ENCODE results near the gene SLC8A3.

Gene SLC8A3

DNA sequence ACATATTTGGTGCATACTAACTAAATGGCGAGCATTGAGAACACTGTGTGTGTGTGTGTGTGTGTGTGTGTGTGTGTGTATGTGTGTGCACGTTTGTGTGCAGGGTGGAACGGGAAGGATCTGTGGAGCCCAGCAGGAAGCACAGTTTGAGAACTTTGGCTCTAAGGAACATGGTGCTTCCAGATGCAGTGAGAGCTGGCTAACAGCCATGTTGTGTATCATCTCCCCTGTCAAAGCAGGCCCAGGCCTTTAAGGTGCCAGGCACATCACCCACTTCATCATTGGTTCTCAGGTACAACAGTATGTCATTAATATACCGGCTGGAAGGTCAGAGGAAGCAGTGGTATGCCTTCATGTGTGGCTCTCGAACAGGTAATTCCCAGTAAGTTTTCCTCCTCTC lies 72.5 kb downstream of the SLC8A3 start:
- H3K36me3 ChIP-seq (ENCODE audit: control insufficient read depth in 1 of 2, insufficient read depth in 2 of 2, low read depth in 1 of 2, low read length in 2 of 2) = no peaks in the 10 kb centered on the region
- no peak overlapping the region for H2BK12ac ChIP-seq (ENCODE audit: low read length in 2 of 2)
- H3K14ac ChIP-seq (ENCODE audit: low read length in 2 of 2) = no peak overlapping the region
- peaks cover 0 to 3% of the 10 kb centered on the region in 2 experiments for H3K27me3 ChIP-seq (ENCODE audit: control insufficient read depth in 1 of 2, insufficient read depth in 1 of 2, low read length in 2 of 2)
- no peak overlapping the region for H2BK120ac ChIP-seq (ENCODE audit: low read depth, low read length)
- WGBS = 70% methylated on average over 5 of the region's 5 CpGs
- H4K91ac ChIP-seq (ENCODE audit: low read length) = no peak overlapping the region
- no peak overlapping the region for H3K18ac ChIP-seq (ENCODE audit: low read depth in 1 of 2, low read length in 2 of 2)
- H3K9me3 ChIP-seq (ENCODE audit: control insufficient read depth, low read length) = no peaks in the 10 kb centered on the region
- no peak overlapping the region for H3K4ac ChIP-seq (ENCODE audit: low read depth in 1 of 2, low read length in 2 of 2)
- no peak overlapping the region for H3K4me2 ChIP-seq (ENCODE audit: low read length, poor library complexity, severe bottlenecking)
- H2BK5ac ChIP-seq (ENCODE audit: low read depth, low read length, poor library complexity, severe bottlenecking) = no peak overlapping the region
- H2AFZ ChIP-seq (ENCODE audit: low read depth, low read length) = no peak overlapping the region
- no peak overlapping the region for H3K23ac ChIP-seq (ENCODE audit: low read length in 2 of 2)
- no peaks in the 10 kb centered on the region for H3K79me1 ChIP-seq (replicated peaks; ENCODE audit: low read length, poor library complexity, severe bottlenecking)
- H2AK5ac ChIP-seq (ENCODE audit: low read length, severe bottlenecking) = no peak overlapping the region
- no peak overlapping the region for H3K4me3 ChIP-seq (ENCODE audit: insufficient read depth in 1 of 2, low read depth in 1 of 2, low read length in 2 of 2)
- no peak overlapping the region for H2BK15ac ChIP-seq (ENCODE audit: low read depth, poor library complexity, severe bottlenecking)
- H3K27ac ChIP-seq (ENCODE audit: low read length, poor library complexity, severe bottlenecking) = no peak overlapping the region
- DNase-seq = no peak
- H3K9ac ChIP-seq (ENCODE audit: low read length) = no peak overlapping the region
- H3K4me1 ChIP-seq (ENCODE audit: control insufficient read depth, insufficient read depth, low read depth, low read length) = no peaks in the 10 kb centered on the region
- no peak overlapping the region for H4K8ac ChIP-seq (ENCODE audit: low read length)

DNA sequence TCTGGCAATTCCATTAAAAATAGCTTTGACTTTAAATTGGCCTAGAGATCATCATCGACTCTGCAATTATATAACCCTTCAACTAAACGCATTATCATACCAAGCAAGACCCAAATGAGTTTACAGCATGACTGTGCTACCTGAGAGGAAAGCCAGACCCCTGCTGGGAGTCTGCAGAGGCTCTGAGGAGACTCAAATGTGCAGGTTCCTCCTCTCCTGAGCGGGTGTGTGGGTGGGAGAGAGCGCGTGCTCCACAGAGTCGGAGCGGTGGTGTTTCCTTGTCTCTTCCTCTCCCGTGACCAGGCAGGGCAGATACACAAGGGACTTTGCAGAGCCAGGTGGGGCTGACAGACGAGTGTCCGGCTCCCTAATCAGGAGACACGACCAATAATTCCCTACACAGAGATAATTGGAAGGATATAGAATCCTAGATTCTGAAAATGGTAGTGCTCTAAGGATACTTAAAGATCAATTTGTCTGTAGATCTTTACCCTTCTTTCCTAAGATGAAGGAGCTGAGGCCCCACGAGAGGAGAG lies 74.1 kb downstream of the SLC8A3 start:
- WGBS = 80% methylated on average over 11 of the region's 12 CpGs
- Histone ChIP-seq H4K91ac (ENCODE audit: low read length) (no peak overlapping the region), H3K4me2 (ENCODE audit: low read length, poor library complexity, severe bottlenecking) (no peak overlapping the region), H3K4ac (ENCODE audit: low read depth in 1 of 2, low read length in 2 of 2) (no peak overlapping the region), H2BK5ac (ENCODE audit: low read depth, low read length, poor library complexity, severe bottlenecking) (no peak overlapping the region), H3K79me1 (replicated peaks; ENCODE audit: low read length, poor library complexity, severe bottlenecking) (no peaks in the 10 kb centered on the region), H3K14ac (ENCODE audit: low read length in 2 of 2) (no peak overlapping the region), H3K23ac (ENCODE audit: low read length in 2 of 2) (no peak overlapping the region), H3K27me3 (ENCODE audit: control insufficient read depth in 1 of 2, insufficient read depth in 1 of 2, low read length in 2 of 2) (peaks cover 0 to 3% of the 10 kb centered on the region in 2 experiments), H3K27ac (ENCODE audit: low read length, poor library complexity, severe bottlenecking) (no peak overlapping the region), H4K8ac (ENCODE audit: low read length) (no peak overlapping the region), H3K9ac (ENCODE audit: low read length) (no peak overlapping the region), H2BK12ac (ENCODE audit: low read length in 2 of 2) (no peak overlapping the region), H3K36me3 (ENCODE audit: control insufficient read depth in 1 of 2, insufficient read depth in 2 of 2, low read depth in 1 of 2, low read length in 2 of 2) (no peaks in the 10 kb centered on the region), H2AFZ (ENCODE audit: low read depth, low read length) (no peak overlapping the region), H3K18ac (ENCODE audit: low read depth in 1 of 2, low read length in 2 of 2) (no peak overlapping the region), H3K4me1 (ENCODE audit: control insufficient read depth, insufficient read depth, low read depth, low read length) (no peaks in the 10 kb centered on the region), H2AK5ac (ENCODE audit: low read length, severe bottlenecking) (no peak overlapping the region), H3K4me3 (ENCODE audit: insufficient read depth in 1 of 2, low read depth in 1 of 2, low read length in 2 of 2) (no peak overlapping the region), H2BK15ac (ENCODE audit: low read depth, poor library complexity, severe bottlenecking) (no peak overlapping the region), H2BK120ac (ENCODE audit: low read depth, low read length) (no peak overlapping the region), H3K9me3 (ENCODE audit: control insufficient read depth, low read length) (no peaks in the 10 kb centered on the region)
- DNase-seq = no peak

DNA sequence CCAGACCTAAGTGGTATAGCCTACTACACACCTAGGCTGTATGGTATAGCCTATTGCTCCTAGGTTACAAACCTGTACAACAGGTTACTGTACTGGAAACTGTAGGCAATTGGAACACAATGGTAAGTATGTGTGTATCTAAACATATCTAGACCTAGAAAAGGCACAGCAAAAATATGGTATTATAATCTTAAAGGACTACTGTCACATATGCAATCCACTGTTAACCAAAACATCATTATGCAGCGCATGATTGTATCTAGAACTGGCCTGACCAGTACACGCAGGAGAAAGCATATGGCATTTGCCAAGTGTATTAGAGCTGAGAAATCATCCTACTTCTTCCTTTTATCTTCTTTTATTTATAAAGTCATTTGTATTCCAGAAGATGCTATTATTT lies 75.5 kb downstream of the SLC8A3 start:
- no peak overlapping the region for H3K14ac ChIP-seq (ENCODE audit: low read length in 2 of 2)
- no peak overlapping the region for H2BK15ac ChIP-seq (ENCODE audit: low read depth, poor library complexity, severe bottlenecking)

DNA sequence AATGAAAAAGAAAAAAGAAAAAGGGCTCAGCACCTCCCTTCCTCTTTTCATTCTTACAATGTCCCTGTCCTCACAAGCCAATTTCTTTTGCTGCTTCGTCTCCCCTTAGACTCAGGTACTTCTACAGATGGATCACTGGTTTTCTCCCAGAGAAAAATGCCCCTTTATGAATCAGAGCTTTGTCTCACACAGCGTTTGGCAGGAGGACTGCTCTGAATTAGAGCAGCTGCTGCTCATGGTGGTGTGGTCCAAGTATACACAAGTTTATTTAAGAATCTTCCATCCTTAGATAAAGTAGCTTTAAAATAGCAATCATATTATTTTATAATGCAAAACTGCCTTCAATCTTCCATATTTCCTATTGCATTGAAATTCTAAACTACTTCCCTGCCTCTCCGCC lies 80.3 kb downstream of the SLC8A3 start:
- Histone ChIP-seq H3K9me3 (ENCODE audit: control insufficient read depth, low read length) (no peaks in the 10 kb centered on the region), H3K4ac (ENCODE audit: low read depth in 1 of 2, low read length in 2 of 2) (no peak overlapping the region), H3K14ac (ENCODE audit: low read length in 2 of 2) (no peak overlapping the region), H3K4me2 (ENCODE audit: low read length, poor library complexity, severe bottlenecking) (no peak overlapping the region), H3K79me1 (replicated peaks; ENCODE audit: low read length, poor library complexity, severe bottlenecking) (no peaks in the 10 kb centered on the region), H2BK15ac (ENCODE audit: low read depth, poor library complexity, severe bottlenecking) (no peak overlapping the region), H3K4me1 (ENCODE audit: control insufficient read depth, insufficient read depth, low read depth, low read length) (no peaks in the 10 kb centered on the region), H2BK12ac (ENCODE audit: low read length in 2 of 2) (no peak overlapping the region), H3K23ac (ENCODE audit: low read length in 2 of 2) (no peak overlapping the region), H2BK5ac (ENCODE audit: low read depth, low read length, poor library complexity, severe bottlenecking) (no peak overlapping the region), H3K27me3 (ENCODE audit: control insufficient read depth in 1 of 2, insufficient read depth in 1 of 2, low read length in 2 of 2) (peaks cover 7 to 8% of the 10 kb centered on the region in 2 experiments), H2AFZ (ENCODE audit: low read depth, low read length) (no peak overlapping the region), H3K9ac (ENCODE audit: low read length) (no peak overlapping the region), H3K18ac (ENCODE audit: low read depth in 1 of 2, low read length in 2 of 2) (no peak overlapping the region), H4K91ac (ENCODE audit: low read length) (no peak overlapping the region), H4K8ac (ENCODE audit: low read length) (no peak overlapping the region), H3K36me3 (ENCODE audit: control insufficient read depth in 1 of 2, insufficient read depth in 2 of 2, low read depth in 1 of 2, low read length in 2 of 2) (no peaks in the 10 kb centered on the region), H3K27ac (ENCODE audit: low read length, poor library complexity, severe bottlenecking) (no peak overlapping the region), H2BK120ac (ENCODE audit: low read depth, low read length) (no peak overlapping the region), H2AK5ac (ENCODE audit: low read length, severe bottlenecking) (no peak overlapping the region), H3K4me3 (ENCODE audit: insufficient read depth in 1 of 2, low read depth in 1 of 2, low read length in 2 of 2) (no peak overlapping the region)
- 49% methylated on average over 2 of the region's 3 CpGs for WGBS
- no peak for DNase-seq

More for the DNA sequence above, 75.5 kb downstream of the SLC8A3 start:
- no peak overlapping the region for H3K4me3 ChIP-seq (ENCODE audit: insufficient read depth in 1 of 2, low read depth in 1 of 2, low read length in 2 of 2)
- no peak overlapping the region for H2AFZ ChIP-seq (ENCODE audit: low read depth, low read length)
- H3K4ac ChIP-seq (ENCODE audit: low read depth in 1 of 2, low read length in 2 of 2) = no peak overlapping the region
- no peaks in the 10 kb centered on the region for H3K4me1 ChIP-seq (ENCODE audit: control insufficient read depth, insufficient read depth, low read depth, low read length)
- no peak overlapping the region for H3K23ac ChIP-seq (ENCODE audit: low read length in 2 of 2)
- H4K91ac ChIP-seq (ENCODE audit: low read length) = no peak overlapping the region
- no peak overlapping the region for H3K18ac ChIP-seq (ENCODE audit: low read depth in 1 of 2, low read length in 2 of 2)
- H3K4me2 ChIP-seq (ENCODE audit: low read length, poor library complexity, severe bottlenecking) = no peak overlapping the region
- peaks cover 0 to 3% of the 10 kb centered on the region in 2 experiments for H3K27me3 ChIP-seq (ENCODE audit: control insufficient read depth in 1 of 2, insufficient read depth in 1 of 2, low read length in 2 of 2)
- no peak for DNase-seq
- WGBS = 86% methylated on average over 2 of the region's 2 CpGs
- no peak overlapping the region for H2AK5ac ChIP-seq (ENCODE audit: low read length, severe bottlenecking)
- no peak overlapping the region for H2BK5ac ChIP-seq (ENCODE audit: low read depth, low read length, poor library complexity, severe bottlenecking)
- no peak overlapping the region for H3K9ac ChIP-seq (ENCODE audit: low read length)
- no peak overlapping the region for H2BK12ac ChIP-seq (ENCODE audit: low read length in 2 of 2)
- no peak overlapping the region for H3K27ac ChIP-seq (ENCODE audit: low read length, poor library complexity, severe bottlenecking)
- no peaks in the 10 kb centered on the region for H3K79me1 ChIP-seq (replicated peaks; ENCODE audit: low read length, poor library complexity, severe bottlenecking)
- no peaks in the 10 kb centered on the region for H3K36me3 ChIP-seq (ENCODE audit: control insufficient read depth in 1 of 2, insufficient read depth in 2 of 2, low read depth in 1 of 2, low read length in 2 of 2)
- no peak overlapping the region for H4K8ac ChIP-seq (ENCODE audit: low read length)
- no peaks in the 10 kb centered on the region for H3K9me3 ChIP-seq (ENCODE audit: control insufficient read depth, low read length)
- no peak overlapping the region for H2BK120ac ChIP-seq (ENCODE audit: low read depth, low read length)
